ENCODE data around the gene PTPMT1. TPM values are rescaled to one million over a fixed set of nuclear protein-coding genes. Genes with fewer than 3 reads are reported as not detected.
A peak's percentile ranks its signal among the peaks of the same experiment; 100 is the strongest.
"Not testable (repeated sequence)": the region's sequence is repeated elsewhere in the genome, so short reads cannot be mapped to it uniquely, and the experiment has no call there.

Gene PTPMT1
- total RNA-seq, 2 donors from 2014 or later = 28.9 to 29.5 TPM

- ATAC-seq = peak; percentile 69
- intact Hi-C loops (cut with DNase I, micrococcal nuclease) = no loop called here
Observed at GRCh38 chr11:47539681-47540039, 25.7 kb upstream of the PTPMT1 start.

GRCh38 chr11:47541070-47541469 is 24.3 kb upstream of the PTPMT1 start:
- DNase-seq (no peak), ATAC-seq (no peak)
- intact Hi-C loops (cut with DNase I, micrococcal nuclease) = no loop called here

More at GRCh38 chr11:47539681-47540039, 25.7 kb upstream of the PTPMT1 start:
- DNase-seq = no peak

GRCh38 chr11:47545298-47545697 is 20.1 kb upstream of the PTPMT1 start:
- intact Hi-C loops (cut with DNase I, micrococcal nuclease) = no loop called here
- DNase-seq = no peak

GRCh38 chr11:47546274-47546673 is 19.1 kb upstream of the PTPMT1 start:
- intact Hi-C loops (cut with DNase I, micrococcal nuclease); ATAC-seq: not testable (repeated sequence)

More at GRCh38 chr11:47545298-47545697, 20.1 kb upstream of the PTPMT1 start:
- ATAC-seq = no peak

GRCh38 chr11:47550288-47551047 is 14.9 kb upstream of the PTPMT1 start:
- intact Hi-C loops (cut with DNase I, micrococcal nuclease) = no loop called here
- DNase-seq = no peak
- ATAC-seq = no peak

More at GRCh38 chr11:47546274-47546673, 19.1 kb upstream of the PTPMT1 start:
- not testable (repeated sequence) for DNase-seq

GRCh38 chr11:47551086-47551485 is 14.3 kb upstream of the PTPMT1 start:
- ATAC-seq = peak; percentile 13
- intact Hi-C loops (cut with DNase I, micrococcal nuclease) = no loop called here
- DNase-seq = no peak

GRCh38 chr11:47552056-47552565 is 13.3 kb upstream of the PTPMT1 start:
- no peak for DNase-seq
- peak; percentile 28 for ATAC-seq
- intact Hi-C loops (cut with DNase I, micrococcal nuclease) = no loop called here

GRCh38 chr11:47552566-47553405 is 12.6 kb upstream of the PTPMT1 start, which contains the start of gene CELF1:
Gene CELF1, minus strand, starts transcription at chr11:47553132. Its CDS starts 53,609 bp downstream, at chr11:47499523.
- intact Hi-C loops (cut with DNase I, micrococcal nuclease) = no loop called here
- ATAC-seq (peak; percentile 92), DNase-seq (peak; percentile 90 to 93)

GRCh38 chr11:47553406-47553743 is 12.0 kb upstream of the PTPMT1 start:
- peak; percentile 15 for ATAC-seq

GRCh38 chr11:47557004-47557403 is 8.4 kb upstream of the PTPMT1 start:
- intact Hi-C loops (cut with DNase I, micrococcal nuclease); DNase-seq; ATAC-seq: not testable (repeated sequence)

More at GRCh38 chr11:47553406-47553743, 12.0 kb upstream of the PTPMT1 start:
- no peak for DNase-seq
- intact Hi-C loops (cut with DNase I, micrococcal nuclease) = no loop called here

- no peak for DNase-seq
- intact Hi-C loops (cut with DNase I, micrococcal nuclease) = no loop called here
- ATAC-seq = no peak
Observed at GRCh38 chr11:47558695-47559094, 6.7 kb upstream of the PTPMT1 start.

GRCh38 chr11:47560426-47560825 is 5.0 kb upstream of the PTPMT1 start:
- ATAC-seq (no peak), DNase-seq (no peak)
- intact Hi-C loops (cut with DNase I, micrococcal nuclease) = no loop called here

- intact Hi-C loops (cut with DNase I, micrococcal nuclease); DNase-seq; ATAC-seq: not testable (repeated sequence)
Observed at GRCh38 chr11:47562393-47562792, 3.0 kb upstream of the PTPMT1 start.

GRCh38 chr11:47564366-47564765 is 1.0 kb upstream of the PTPMT1 start:
- intact Hi-C loops (cut with DNase I, micrococcal nuclease); DNase-seq; ATAC-seq: not testable (repeated sequence)

GRCh38 chr11:47564933-47565339 is 463 bp upstream of the PTPMT1 start:
- intact Hi-C loops (cut with DNase I, micrococcal nuclease) = no loop called here

GRCh38 chr11:47566149-47566698 is 825 bp downstream of the PTPMT1 start:
- peak in 1 of 2 donors; percentile 40 for DNase-seq
- intact Hi-C loops (cut with DNase I, micrococcal nuclease) = no loop called here
- ATAC-seq = peak; percentile 50

More at GRCh38 chr11:47564933-47565339, 463 bp upstream of the PTPMT1 start:
- DNase-seq (no peak), ATAC-seq (peak; percentile 7)

GRCh38 chr11:47569646-47570045 is 4.2 kb downstream of the PTPMT1 start:
- intact Hi-C loops (cut with DNase I, micrococcal nuclease) = no loop called here
- DNase-seq (no peak), ATAC-seq (no peak)

- DNase-seq (no peak), ATAC-seq (no peak)
- intact Hi-C loops (cut with DNase I, micrococcal nuclease) = no loop called here
Observed at GRCh38 chr11:47570651-47571356, 5.4 kb downstream of the PTPMT1 start.

- intact Hi-C loops (cut with DNase I, micrococcal nuclease) = no loop called here
- ATAC-seq (no peak), DNase-seq (no peak)
Observed at GRCh38 chr11:47571357-47571729, 5.9 kb downstream of the PTPMT1 start.

All from left colon (tissue), 2 donors.